GM12878 (cell line): ENCODE results near the gene MINDY3.

ENCODE experiments used
- BHLHE40 ChIP-seq, 2 experiments: fragments of 450-650 bp in 1 of 2; IDR thresholded peaks; 2 replicates each; pipeline ENCODE4 v1.6.1; 2011 to 2017; ENCODE audit warnings: low read depth in 2 of 2, borderline replicate concordance in 1 of 2, improper control_type of control experiment in 1 of 2, low read length in 1 of 2, mild to moderate bottlenecking in 1 of 2
- EZH2 ChIP-seq: IDR thresholded peaks from 2 replicates; pipeline ENCODE4 v1.6.1; 2012; ENCODE audit warnings: low read depth, mild to moderate bottlenecking, control low read depth, inconsistent platforms, low read length, borderline replicate concordance; ENCODE audit not compliant: control insufficient read depth
- FOS ChIP-seq: IDR thresholded peaks from 3 replicates; pipeline ENCODE4 v1.6.1; 2011; ENCODE audit warnings: borderline replicate concordance; ENCODE audit not compliant: insufficient read length; ENCODE audit errors: extremely low read depth
- HDAC2 ChIP-seq: fragments of 200-600 bp; sonication (generic); IDR thresholded peaks from 2 replicates; pipeline ENCODE4 v1.6.1; 2017
- KDM1A ChIP-seq: fragments of 200-600 bp; sonication (generic); IDR thresholded peaks from 2 replicates; pipeline ENCODE4 v1.6.1; 2016; ENCODE audit warnings: borderline replicate concordance
- POLR2A ChIP-seq: IDR thresholded peaks from 2 replicates; pipeline ENCODE4 v1.6.1; 2011; ENCODE audit warnings: low read depth, mild to moderate bottlenecking, low read length
- POLR2AphosphoS5 ChIP-seq: IDR thresholded peaks from 2 replicates; pipeline ENCODE4 v1.6.1; 2011; ENCODE audit warnings: mild to moderate bottlenecking, low read length, inconsistent platforms
- ZNF274 ChIP-seq: IDR thresholded peaks from one replicate; pipeline ENCODE4 v1.8.0; 2011; ENCODE audit not compliant: insufficient read length, insufficient read depth
- TF ChIP-seq, protein P1 (sequence below), 3 experiments: IDR thresholded peaks in 2 of 3; conservative IDR thresholded peaks in 1 of 3; 2 replicates each; pipeline ENCODE4 v1.5.1; 2011; ENCODE audit warnings: low read depth in 3 of 3, low read length in 3 of 3, mild to moderate bottlenecking in 3 of 3, control low read depth in 2 of 3, moderate library complexity in 2 of 3, inconsistent platforms in 1 of 3, mixed read lengths in 1 of 3; ENCODE audit not compliant: control insufficient read depth in 2 of 3, insufficient read depth in 1 of 3; ENCODE audit errors: extremely low read depth in 1 of 3
- TF ChIP-seq, protein P2 (sequence below): IDR thresholded peaks from 2 replicates; pipeline ENCODE4 v1.6.1; 2012; ENCODE audit warnings: mild to moderate bottlenecking, low read depth, low read length
- TF ChIP-seq, protein P3 (sequence below): IDR thresholded peaks from 2 replicates; pipeline ENCODE4 v1.6.1; 2012; ENCODE audit warnings: low read depth, low read length, improper control_type of control experiment

DNA sequence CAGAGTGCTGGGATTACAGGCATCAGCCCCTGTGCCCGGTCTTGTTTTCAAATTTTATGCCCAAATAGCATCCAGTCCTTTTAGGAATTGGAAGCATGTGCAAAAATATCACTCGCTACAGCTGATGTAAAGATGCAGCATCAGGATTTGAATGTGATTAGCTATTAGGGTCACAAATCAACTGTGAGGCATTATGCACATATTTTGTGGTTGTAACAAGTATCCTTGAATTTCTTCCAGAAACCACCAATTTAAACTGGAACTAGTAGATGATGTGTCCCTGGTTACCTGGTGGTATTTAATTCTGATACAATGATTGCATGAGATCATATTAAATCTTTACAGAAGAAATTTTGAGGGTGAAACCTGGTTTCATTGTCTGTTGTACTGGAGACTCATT is 99.6 kb downstream of the MINDY3 start:
- TF ChIP-seq, protein P1, sequence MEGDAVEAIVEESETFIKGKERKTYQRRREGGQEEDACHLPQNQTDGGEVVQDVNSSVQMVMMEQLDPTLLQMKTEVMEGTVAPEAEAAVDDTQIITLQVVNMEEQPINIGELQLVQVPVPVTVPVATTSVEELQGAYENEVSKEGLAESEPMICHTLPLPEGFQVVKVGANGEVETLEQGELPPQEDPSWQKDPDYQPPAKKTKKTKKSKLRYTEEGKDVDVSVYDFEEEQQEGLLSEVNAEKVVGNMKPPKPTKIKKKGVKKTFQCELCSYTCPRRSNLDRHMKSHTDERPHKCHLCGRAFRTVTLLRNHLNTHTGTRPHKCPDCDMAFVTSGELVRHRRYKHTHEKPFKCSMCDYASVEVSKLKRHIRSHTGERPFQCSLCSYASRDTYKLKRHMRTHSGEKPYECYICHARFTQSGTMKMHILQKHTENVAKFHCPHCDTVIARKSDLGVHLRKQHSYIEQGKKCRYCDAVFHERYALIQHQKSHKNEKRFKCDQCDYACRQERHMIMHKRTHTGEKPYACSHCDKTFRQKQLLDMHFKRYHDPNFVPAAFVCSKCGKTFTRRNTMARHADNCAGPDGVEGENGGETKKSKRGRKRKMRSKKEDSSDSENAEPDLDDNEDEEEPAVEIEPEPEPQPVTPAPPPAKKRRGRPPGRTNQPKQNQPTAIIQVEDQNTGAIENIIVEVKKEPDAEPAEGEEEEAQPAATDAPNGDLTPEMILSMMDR (IDR thresholded peaks at IDR 0.05 in 2 of 3, conservative IDR thresholded peaks at IDR 0.05 in 1 of 3; ENCODE audit: control insufficient read depth in 2 of 3, extremely low read depth in 1 of 3, insufficient read depth in 1 of 3, low read depth in 3 of 3, low read length in 3 of 3), result no peak
- no peak for TF ChIP-seq FOS
- no peak for TF ChIP-seq ZNF274
- no peak for TF ChIP-seq HDAC2
- TF ChIP-seq, protein P2, sequence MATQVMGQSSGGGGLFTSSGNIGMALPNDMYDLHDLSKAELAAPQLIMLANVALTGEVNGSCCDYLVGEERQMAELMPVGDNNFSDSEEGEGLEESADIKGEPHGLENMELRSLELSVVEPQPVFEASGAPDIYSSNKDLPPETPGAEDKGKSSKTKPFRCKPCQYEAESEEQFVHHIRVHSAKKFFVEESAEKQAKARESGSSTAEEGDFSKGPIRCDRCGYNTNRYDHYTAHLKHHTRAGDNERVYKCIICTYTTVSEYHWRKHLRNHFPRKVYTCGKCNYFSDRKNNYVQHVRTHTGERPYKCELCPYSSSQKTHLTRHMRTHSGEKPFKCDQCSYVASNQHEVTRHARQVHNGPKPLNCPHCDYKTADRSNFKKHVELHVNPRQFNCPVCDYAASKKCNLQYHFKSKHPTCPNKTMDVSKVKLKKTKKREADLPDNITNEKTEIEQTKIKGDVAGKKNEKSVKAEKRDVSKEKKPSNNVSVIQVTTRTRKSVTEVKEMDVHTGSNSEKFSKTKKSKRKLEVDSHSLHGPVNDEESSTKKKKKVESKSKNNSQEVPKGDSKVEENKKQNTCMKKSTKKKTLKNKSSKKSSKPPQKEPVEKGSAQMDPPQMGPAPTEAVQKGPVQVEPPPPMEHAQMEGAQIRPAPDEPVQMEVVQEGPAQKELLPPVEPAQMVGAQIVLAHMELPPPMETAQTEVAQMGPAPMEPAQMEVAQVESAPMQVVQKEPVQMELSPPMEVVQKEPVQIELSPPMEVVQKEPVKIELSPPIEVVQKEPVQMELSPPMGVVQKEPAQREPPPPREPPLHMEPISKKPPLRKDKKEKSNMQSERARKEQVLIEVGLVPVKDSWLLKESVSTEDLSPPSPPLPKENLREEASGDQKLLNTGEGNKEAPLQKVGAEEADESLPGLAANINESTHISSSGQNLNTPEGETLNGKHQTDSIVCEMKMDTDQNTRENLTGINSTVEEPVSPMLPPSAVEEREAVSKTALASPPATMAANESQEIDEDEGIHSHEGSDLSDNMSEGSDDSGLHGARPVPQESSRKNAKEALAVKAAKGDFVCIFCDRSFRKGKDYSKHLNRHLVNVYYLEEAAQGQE, result no peak
- TF ChIP-seq, protein P3, sequence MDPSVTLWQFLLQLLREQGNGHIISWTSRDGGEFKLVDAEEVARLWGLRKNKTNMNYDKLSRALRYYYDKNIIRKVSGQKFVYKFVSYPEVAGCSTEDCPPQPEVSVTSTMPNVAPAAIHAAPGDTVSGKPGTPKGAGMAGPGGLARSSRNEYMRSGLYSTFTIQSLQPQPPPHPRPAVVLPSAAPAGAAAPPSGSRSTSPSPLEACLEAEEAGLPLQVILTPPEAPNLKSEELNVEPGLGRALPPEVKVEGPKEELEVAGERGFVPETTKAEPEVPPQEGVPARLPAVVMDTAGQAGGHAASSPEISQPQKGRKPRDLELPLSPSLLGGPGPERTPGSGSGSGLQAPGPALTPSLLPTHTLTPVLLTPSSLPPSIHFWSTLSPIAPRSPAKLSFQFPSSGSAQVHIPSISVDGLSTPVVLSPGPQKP, result no peak
- no peak for TF ChIP-seq POLR2A
- TF ChIP-seq EZH2, result no peak
- no peak for TF ChIP-seq KDM1A
- TF ChIP-seq POLR2AphosphoS5, result no peak
- no peak for TF ChIP-seq BHLHE40 (IDR thresholded peaks at IDR 0.05; ENCODE audit: borderline replicate concordance in 1 of 2, low read depth in 2 of 2, low read length in 1 of 2)
